PFSK-1 (cell line): ENCODE data around the gene PMPCA.

ENCODE experiments used
- FOXP2 ChIP-seq: optimal IDR thresholded peaks from 2 replicates; pipeline ENCODE3; 2011; ENCODE audit warnings: borderline replicate concordance, control low read depth, inconsistent platforms; ENCODE audit not compliant: insufficient read depth; ENCODE audit errors: extremely low read length, extremely low read depth
- POLR2AphosphoS5 ChIP-seq: IDR thresholded peaks from 2 replicates; pipeline ENCODE4 v1.6.1; 2012; ENCODE audit warnings: low read depth, mild to moderate bottlenecking, control low read depth, low read length, moderate library complexity
- REST ChIP-seq, 2 experiments: IDR thresholded peaks; 2 replicates each; pipeline versions ENCODE4 v1.6.1 to v1.8.0; 2011 to 2012; ENCODE audit warnings: low read depth in 2 of 2, low read length in 2 of 2, control low read depth in 1 of 2, inconsistent platforms in 1 of 2, mild to moderate bottlenecking in 1 of 2, moderate library complexity in 1 of 2; ENCODE audit not compliant: insufficient read depth in 1 of 2
- SIN3A ChIP-seq: IDR thresholded peaks from 2 replicates; pipeline ENCODE4 v1.6.1; 2012; ENCODE audit warnings: mild to moderate bottlenecking, low read length, moderate library complexity, borderline replicate concordance; ENCODE audit not compliant: insufficient read depth
- TAF1 ChIP-seq: IDR thresholded peaks from 2 replicates; pipeline ENCODE4 v1.6.1; 2012; ENCODE audit warnings: low read length, control low read depth, borderline replicate concordance; ENCODE audit not compliant: insufficient read depth

The PMPCA gene

DNA sequence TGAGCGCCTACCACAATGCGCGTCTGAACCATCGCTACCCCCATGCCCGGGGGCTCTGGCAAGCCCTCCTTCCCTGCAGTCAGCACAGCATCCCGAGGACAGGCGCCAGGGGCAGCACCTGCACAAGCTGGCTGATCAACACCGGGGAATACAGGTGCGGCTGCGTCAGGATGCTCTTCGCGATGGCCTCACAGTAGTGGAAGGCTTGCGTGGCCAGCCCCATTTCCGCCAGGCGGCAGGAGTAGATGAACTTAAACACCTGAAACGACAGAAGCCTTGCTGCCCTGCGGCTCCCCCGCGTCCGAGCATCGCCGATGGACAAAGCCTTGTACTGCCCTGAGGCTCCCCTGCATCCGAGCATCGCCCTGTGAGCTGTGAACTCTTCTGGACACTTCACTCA, 46.9 kb downstream of the PMPCA start:
- TF ChIP-seq TAF1 (no peak), FOXP2 (no peak), SIN3A (no peak), POLR2AphosphoS5 (no peak), REST (IDR thresholded peaks at IDR 0.05; ENCODE audit: insufficient read depth in 1 of 2, low read depth in 2 of 2, low read length in 2 of 2) (no peak)

GRCh38 chr9:136459425-136459824, 49.0 kb downstream of the PMPCA start:
- TF ChIP-seq REST (IDR thresholded peaks at IDR 0.05; ENCODE audit: insufficient read depth in 1 of 2, low read depth in 2 of 2, low read length in 2 of 2) (no peak), FOXP2 (no peak), SIN3A (no peak), TAF1 (no peak), POLR2AphosphoS5 (no peak)

- no peak for TF ChIP-seq FOXP2
- no peak for TF ChIP-seq REST (IDR thresholded peaks at IDR 0.05; ENCODE audit: insufficient read depth in 1 of 2, low read depth in 2 of 2, low read length in 2 of 2)
- no peak for TF ChIP-seq SIN3A
- no peak for TF ChIP-seq POLR2AphosphoS5
- no peak for TF ChIP-seq TAF1
Measured at GRCh38 chr9:136460772-136461325, 50.4 kb downstream of the PMPCA start.

DNA sequence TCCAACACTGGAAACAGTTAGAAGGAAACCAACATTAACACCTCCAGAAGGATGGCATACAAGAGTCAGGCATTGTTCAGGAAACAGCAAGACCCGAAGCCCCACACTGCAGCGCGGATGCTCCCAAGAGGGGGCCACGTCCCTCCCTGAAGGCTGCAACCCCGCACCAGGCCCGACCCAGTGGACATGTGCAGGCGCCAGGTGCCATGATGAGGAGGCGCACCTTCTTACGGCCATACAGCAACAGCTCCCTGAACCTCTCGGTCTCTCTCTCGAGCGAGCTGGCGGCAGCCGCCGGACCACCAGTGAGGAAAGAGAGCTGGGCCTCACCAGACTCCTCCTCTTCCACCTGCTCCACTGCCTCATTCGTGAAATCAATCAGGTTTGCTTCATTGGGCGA, 52.2 kb downstream of the PMPCA start:
- no peak for TF ChIP-seq TAF1
- TF ChIP-seq REST (IDR thresholded peaks at IDR 0.05; ENCODE audit: insufficient read depth in 1 of 2, low read depth in 2 of 2, low read length in 2 of 2), result no peak
- TF ChIP-seq FOXP2, result no peak
- no peak for TF ChIP-seq SIN3A

- TF ChIP-seq TAF1 (no peak), SIN3A (no peak), POLR2AphosphoS5 (no peak), REST (IDR thresholded peaks at IDR 0.05; ENCODE audit: insufficient read depth in 1 of 2, low read depth in 2 of 2, low read length in 2 of 2) (no peak), FOXP2 (no peak)
Measured at GRCh38 chr9:136463578-136463977, 53.1 kb downstream of the PMPCA start.
